Measurements from ENCODE around the gene TSHZ3. TPM values are rescaled to one million over a fixed set of nuclear protein-coding genes. Genes with fewer than 3 reads are reported as not detected.

The TSHZ3 gene, protein sequence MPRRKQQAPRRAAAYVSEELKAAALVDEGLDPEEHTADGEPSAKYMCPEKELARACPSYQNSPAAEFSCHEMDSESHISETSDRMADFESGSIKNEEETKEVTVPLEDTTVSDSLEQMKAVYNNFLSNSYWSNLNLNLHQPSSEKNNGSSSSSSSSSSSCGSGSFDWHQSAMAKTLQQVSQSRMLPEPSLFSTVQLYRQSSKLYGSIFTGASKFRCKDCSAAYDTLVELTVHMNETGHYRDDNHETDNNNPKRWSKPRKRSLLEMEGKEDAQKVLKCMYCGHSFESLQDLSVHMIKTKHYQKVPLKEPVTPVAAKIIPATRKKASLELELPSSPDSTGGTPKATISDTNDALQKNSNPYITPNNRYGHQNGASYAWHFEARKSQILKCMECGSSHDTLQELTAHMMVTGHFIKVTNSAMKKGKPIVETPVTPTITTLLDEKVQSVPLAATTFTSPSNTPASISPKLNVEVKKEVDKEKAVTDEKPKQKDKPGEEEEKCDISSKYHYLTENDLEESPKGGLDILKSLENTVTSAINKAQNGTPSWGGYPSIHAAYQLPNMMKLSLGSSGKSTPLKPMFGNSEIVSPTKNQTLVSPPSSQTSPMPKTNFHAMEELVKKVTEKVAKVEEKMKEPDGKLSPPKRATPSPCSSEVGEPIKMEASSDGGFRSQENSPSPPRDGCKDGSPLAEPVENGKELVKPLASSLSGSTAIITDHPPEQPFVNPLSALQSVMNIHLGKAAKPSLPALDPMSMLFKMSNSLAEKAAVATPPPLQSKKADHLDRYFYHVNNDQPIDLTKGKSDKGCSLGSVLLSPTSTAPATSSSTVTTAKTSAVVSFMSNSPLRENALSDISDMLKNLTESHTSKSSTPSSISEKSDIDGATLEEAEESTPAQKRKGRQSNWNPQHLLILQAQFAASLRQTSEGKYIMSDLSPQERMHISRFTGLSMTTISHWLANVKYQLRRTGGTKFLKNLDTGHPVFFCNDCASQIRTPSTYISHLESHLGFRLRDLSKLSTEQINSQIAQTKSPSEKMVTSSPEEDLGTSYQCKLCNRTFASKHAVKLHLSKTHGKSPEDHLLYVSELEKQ
- total RNA-seq = 25.9 TPM
- polyA plus RNA-seq = 24.7 TPM

DNA sequence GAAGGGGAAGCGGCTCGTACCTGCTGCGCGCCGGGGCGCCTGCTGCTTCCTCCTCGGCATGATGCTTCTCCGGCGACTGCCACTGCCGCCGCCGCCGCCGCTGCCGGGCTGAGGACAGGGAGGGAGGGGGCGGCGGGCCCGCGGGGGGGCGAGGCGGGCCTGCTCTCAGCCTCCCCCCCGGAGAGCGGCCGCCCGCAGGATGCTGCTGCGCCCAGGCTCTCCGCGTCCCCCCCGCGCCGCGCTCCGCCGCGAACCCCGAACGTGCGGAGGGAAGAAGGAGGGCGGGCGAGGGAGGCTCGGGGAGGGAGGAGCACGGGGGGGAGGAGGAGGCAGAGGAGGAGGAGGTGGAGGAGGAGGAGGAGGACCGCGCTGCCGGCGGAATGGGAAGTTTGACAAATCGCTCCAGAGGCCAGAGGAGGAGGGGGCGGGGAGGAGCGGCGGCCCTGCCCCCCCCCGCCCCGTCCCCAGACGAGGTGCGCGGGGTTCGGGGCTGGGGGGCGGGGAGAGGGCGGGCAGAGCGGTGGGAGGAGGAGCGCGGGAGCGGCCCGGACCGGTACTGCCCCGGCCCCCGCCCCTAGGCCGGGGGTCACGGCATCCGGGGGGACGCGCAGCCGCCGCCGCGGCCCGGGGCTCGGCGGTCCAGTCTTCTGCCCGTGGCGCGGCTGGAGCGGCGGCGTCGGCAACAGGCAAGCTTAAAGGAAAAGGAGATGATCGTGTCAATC lies at the start of gene TSHZ3:
TSS of gene TSHZ3 (minus strand) at position 277 of the 722 bp plus-strand sequence. CDS start at position 60, 217 bp downstream.
- under 1% methylated on average over 84 of the region's 86 CpGs for WGBS
- peak within 1 kb of the TSS; percentile 90 for H3K27ac ChIP-seq (ENCODE audit: low read depth)
- peak within 1 kb of the TSS; percentile 89 for H3K4me3 ChIP-seq (ENCODE audit: low read depth, low read length)
- peaks cover 2% of the 10 kb centered on the region for H3K4me1 ChIP-seq (ENCODE audit: insufficient read depth)
- no peaks in the 10 kb centered on the region for H3K36me3 ChIP-seq (ENCODE audit: insufficient read depth)
- no peak for DNase-seq (ENCODE audit: extremely low spot score)

DNA sequence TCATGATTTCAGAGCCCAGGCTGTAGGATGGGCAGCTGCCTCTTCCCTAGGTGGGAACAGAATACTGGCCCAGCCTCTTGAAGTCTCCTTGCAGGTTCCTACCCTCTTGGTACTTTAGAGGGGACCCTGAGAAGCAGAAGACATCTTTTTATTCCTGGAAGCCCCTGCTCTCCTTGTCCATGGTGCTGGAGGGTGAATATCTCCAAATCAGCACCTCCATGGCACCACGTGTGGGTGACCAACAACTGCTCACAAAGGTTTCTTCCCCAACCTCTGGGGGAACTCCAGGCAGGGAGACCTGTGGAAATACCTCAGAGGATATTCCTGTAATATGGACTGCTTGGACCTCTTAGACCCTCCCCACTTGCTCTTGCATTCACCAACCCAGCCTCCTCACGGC lies 48.1 kb upstream of the TSHZ3 start:
- H3K4me1 ChIP-seq (ENCODE audit: insufficient read depth) = no peaks in the 10 kb centered on the region
- 90% methylated on average over 2 of the region's 2 CpGs for WGBS
- no peaks in the 10 kb centered on the region for H3K36me3 ChIP-seq (ENCODE audit: insufficient read depth)
- H3K4me3 ChIP-seq (ENCODE audit: low read depth, low read length) = no peak overlapping the region
- no peak overlapping the region for H3K27ac ChIP-seq (ENCODE audit: low read depth)
- no peak for DNase-seq (ENCODE audit: extremely low spot score)

DNA sequence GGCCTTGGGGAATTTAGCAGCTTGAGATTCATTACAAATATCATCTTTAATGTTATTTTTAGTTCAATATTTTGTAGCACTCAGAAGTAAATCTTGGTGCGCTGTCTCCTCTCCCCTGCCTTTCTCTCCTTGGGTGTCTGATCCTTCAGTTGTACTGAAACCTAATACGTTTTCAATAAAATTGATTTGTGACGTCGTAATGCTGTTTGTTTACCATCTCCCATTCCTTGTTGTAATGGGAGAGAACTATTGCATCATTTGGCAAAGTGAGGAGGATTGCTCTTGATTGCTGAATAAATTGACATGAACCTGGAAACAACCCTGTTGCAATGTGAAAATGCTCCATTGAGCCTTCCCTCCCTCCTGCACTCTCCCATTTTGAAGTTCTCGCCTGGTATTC lies 43.2 kb upstream of the TSHZ3 start:
- no peak for DNase-seq (ENCODE audit: extremely low spot score)
- 67% methylated on average over 5 of the region's 5 CpGs for WGBS
- Histone ChIP-seq H3K4me3 (ENCODE audit: low read depth, low read length) (no peak overlapping the region), H3K36me3 (ENCODE audit: insufficient read depth) (no peaks in the 10 kb centered on the region), H3K27ac (ENCODE audit: low read depth) (no peak overlapping the region), H3K4me1 (ENCODE audit: insufficient read depth) (no peaks in the 10 kb centered on the region)

DNA sequence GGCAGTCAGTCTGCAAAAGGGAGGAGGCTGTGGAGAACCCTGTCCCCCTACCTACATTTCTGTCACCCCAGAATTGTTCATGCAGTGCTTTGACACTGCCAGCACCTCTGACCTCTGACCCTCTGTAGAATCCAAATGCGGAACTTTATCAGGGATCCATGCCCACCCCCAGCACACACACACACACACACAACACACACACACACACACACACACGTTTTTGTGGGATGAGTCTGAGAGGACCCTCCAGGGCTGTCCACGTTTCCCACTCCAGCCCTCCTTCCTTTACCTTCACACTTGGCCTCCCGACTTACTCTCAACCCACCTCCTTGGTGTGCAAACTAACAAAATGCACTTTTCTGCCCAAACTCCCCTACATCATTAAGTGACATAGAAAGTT lies 42.3 kb upstream of the TSHZ3 start:
- no peak overlapping the region for H3K4me3 ChIP-seq (ENCODE audit: low read depth, low read length)
- H3K27ac ChIP-seq (ENCODE audit: low read depth) = no peak overlapping the region
- no peaks in the 10 kb centered on the region for H3K4me1 ChIP-seq (ENCODE audit: insufficient read depth)
- WGBS = 82% methylated on average over 4 of the region's 4 CpGs
- no peak for DNase-seq (ENCODE audit: extremely low spot score)
- H3K36me3 ChIP-seq (ENCODE audit: insufficient read depth) = no peaks in the 10 kb centered on the region

DNA sequence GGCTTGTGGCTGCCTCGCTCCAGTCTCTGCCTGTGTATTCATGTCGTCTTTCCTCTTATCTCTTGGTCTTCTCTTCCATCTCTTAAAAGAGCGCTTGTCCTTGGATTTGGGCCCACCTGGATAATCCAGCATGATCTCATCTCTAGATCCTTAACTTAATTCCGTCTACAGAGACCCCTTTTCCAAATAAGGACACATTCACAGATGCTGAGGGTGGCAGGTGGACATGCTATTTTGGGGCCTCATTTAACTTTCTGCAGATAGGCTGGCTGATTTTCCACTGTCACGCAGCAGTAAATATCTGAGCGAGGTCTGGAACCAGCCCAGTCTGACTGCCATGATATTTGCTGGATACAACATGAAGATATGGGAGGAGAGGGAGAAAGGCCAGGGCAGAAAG lies 41.5 kb upstream of the TSHZ3 start:
- Histone ChIP-seq H3K4me1 (ENCODE audit: insufficient read depth) (no peaks in the 10 kb centered on the region), H3K36me3 (ENCODE audit: insufficient read depth) (no peaks in the 10 kb centered on the region), H3K27ac (ENCODE audit: low read depth) (no peak overlapping the region), H3K4me3 (ENCODE audit: low read depth, low read length) (no peak overlapping the region)
- WGBS = 50% methylated on average over 6 of the region's 6 CpGs
- DNase-seq (ENCODE audit: extremely low spot score) = no peak

DNA sequence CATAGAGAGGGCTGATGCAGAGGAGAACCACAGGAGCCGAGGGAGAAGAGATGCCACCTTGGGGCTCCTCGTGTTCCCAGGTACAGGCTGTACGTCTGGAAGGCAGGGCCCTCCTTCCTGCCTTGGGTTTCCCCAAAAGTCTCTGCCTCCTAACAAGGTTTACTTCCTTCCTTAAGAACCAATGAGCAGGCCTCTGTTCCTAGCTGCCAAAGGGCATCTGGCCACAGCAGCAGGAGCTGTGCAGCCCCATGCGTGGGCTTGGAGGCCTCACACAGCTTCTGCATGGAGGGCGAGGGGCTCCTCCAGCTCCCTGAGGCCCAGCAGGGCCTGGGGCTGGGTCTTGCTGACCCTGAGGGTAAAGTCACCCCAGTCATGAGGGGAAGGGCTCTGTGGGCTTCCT lies 40.6 kb upstream of the TSHZ3 start:
- Histone ChIP-seq H3K36me3 (ENCODE audit: insufficient read depth) (no peaks in the 10 kb centered on the region), H3K4me1 (ENCODE audit: insufficient read depth) (no peaks in the 10 kb centered on the region), H3K4me3 (ENCODE audit: low read depth, low read length) (no peak overlapping the region), H3K27ac (ENCODE audit: low read depth) (no peak overlapping the region)
- WGBS = 97% methylated on average over 5 of the region's 5 CpGs
- DNase-seq (ENCODE audit: extremely low spot score) = no peak

DNA sequence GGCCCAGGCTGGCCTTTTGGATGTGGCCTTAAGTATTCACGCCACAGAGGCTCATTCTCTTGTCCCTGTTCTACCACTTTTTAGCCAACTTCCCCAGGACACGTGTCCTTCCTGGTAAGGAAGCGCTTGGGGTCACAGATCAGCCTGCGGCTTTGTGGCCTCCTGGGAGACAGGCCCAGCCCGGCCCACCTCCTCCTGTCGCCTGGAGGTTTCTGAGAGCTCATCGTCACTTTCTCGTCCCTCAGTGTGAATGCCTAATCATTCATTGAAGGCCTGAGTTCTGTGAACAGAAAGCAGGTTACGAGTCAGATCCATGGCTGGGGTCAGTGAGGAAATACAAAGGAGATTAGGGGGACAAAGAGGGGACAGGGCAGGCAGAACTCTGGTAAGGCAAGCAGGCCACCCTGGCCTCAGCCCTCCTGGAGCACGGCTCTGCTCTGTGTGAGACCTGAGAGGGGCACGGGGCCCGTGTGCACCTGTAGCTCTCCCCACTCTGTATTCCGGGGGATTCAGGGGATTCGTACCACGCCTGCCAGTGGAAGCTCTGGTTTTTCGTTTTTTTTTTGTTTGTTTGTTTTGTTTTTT lies 38.6 kb upstream of the TSHZ3 start:
- DNase-seq (ENCODE audit: extremely low spot score) = no peak
- Histone ChIP-seq H3K4me1 (ENCODE audit: insufficient read depth) (no peaks in the 10 kb centered on the region), H3K27ac (ENCODE audit: low read depth) (no peak overlapping the region), H3K4me3 (ENCODE audit: low read depth, low read length) (no peak overlapping the region), H3K36me3 (ENCODE audit: insufficient read depth) (no peaks in the 10 kb centered on the region)
- 90% methylated on average over 16 of the region's 16 CpGs for whole genome bisulfite sequencing

DNA sequence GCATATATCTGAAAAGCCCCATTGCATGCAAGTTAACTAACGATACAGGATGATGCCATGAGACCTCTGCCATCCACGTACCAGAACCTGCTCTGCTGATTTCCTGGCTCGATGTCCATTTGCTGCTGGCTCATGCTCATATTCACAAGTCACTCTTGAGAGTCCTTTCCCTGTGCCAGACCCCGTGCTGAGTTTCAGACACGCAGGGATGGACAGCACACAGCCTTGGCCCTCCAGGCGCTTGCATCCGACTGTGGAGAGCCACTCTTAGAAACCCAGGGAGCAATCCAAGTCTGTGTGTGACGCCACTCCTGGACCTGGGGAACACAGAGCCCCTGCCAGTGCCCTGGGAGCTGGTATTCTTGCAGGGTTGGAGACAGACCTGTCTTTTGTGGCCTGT lies 37.6 kb upstream of the TSHZ3 start:
- H3K36me3 ChIP-seq (ENCODE audit: insufficient read depth) = no peaks in the 10 kb centered on the region
- WGBS = 92% methylated on average over 8 of the region's 8 CpGs
- H3K27ac ChIP-seq (ENCODE audit: low read depth) = no peak overlapping the region
- DNase-seq (ENCODE audit: extremely low spot score) = no peak
- H3K4me1 ChIP-seq (ENCODE audit: insufficient read depth) = no peaks in the 10 kb centered on the region
- H3K4me3 ChIP-seq (ENCODE audit: low read depth, low read length) = no peak overlapping the region

DNA sequence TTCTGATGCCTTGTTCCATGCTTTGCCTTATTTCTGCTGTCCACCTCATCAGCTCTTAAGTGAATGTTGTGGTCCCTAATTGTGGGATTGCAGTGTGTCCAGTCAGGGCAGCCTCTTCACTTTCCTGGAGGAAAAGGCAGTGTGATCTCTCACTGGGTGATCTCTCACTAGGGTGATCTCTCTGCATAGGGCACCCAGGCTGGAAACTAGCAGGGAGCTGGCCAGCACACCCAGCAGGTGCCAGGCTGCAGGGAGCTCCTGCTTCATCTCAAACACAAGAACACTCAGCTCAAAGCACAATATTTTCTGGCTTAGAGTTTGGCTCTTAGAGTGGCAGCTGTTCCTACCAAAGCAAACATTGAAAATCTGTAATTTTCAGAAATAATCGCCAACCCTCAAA lies 36.5 kb upstream of the TSHZ3 start:
- H3K27ac ChIP-seq (ENCODE audit: low read depth) = no peak overlapping the region

DNA sequence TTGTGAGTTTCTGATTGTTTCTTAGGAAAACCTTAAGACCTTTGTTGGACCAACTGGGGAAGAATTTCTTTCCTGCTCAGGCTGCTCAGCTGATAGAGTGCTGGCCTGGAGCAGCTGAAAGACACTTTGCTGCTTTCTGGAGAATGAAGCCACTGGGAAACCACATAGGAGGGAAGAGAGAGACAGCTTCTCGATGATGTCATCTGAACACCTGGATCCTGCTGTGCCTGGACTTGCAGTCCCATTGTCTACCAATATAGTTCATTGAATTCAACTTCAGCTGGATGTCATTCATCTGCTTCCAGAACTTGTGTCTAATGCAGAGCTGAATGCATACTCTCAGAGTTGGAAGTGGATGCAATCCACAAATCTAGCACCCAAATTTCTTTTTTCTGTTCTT lies 34.3 kb upstream of the TSHZ3 start:
- Histone ChIP-seq H3K4me1 (ENCODE audit: insufficient read depth) (no peaks in the 10 kb centered on the region), H3K4me3 (ENCODE audit: low read depth, low read length) (no peak overlapping the region), H3K27ac (ENCODE audit: low read depth) (no peak overlapping the region), H3K36me3 (ENCODE audit: insufficient read depth) (no peaks in the 10 kb centered on the region)
- WGBS = 95% methylated on average over 1 of the region's 1 CpG
- DNase-seq (ENCODE audit: extremely low spot score) = no peak

More for the DNA sequence above, 36.5 kb upstream of the TSHZ3 start:
- Histone ChIP-seq H3K36me3 (ENCODE audit: insufficient read depth) (no peaks in the 10 kb centered on the region), H3K4me3 (ENCODE audit: low read depth, low read length) (no peak overlapping the region), H3K4me1 (ENCODE audit: insufficient read depth) (no peaks in the 10 kb centered on the region)
- no peak for DNase-seq (ENCODE audit: extremely low spot score)
- WGBS = 61% methylated on average over 1 of the region's 1 CpG

DNA sequence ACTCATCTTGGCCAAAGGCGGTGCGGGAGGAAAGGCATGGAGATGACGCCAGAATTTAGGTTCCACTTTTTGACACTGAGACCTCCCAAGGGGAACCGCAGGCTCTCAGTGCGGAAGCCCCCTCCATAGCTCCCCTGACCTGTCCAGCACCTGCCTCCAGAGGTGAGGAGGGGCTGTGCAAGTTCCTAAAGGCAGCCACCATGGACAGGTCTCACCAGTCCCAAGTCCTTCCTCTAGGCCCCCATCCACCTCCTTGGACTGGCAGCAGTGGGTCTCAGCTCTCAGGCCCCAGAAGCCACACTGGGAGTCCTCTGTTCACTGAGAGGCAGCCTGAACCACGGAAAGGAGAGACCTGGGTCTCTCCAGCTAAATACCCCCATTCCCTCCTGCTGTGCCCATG lies 31.6 kb upstream of the TSHZ3 start:
- WGBS = 95% methylated on average over 6 of the region's 6 CpGs
- H3K4me1 ChIP-seq (ENCODE audit: insufficient read depth) = no peaks in the 10 kb centered on the region
- DNase-seq (ENCODE audit: extremely low spot score) = no peak
- no peaks in the 10 kb centered on the region for H3K36me3 ChIP-seq (ENCODE audit: insufficient read depth)
- H3K4me3 ChIP-seq (ENCODE audit: low read depth, low read length) = no peak overlapping the region
- H3K27ac ChIP-seq (ENCODE audit: low read depth) = no peak overlapping the region

DNA sequence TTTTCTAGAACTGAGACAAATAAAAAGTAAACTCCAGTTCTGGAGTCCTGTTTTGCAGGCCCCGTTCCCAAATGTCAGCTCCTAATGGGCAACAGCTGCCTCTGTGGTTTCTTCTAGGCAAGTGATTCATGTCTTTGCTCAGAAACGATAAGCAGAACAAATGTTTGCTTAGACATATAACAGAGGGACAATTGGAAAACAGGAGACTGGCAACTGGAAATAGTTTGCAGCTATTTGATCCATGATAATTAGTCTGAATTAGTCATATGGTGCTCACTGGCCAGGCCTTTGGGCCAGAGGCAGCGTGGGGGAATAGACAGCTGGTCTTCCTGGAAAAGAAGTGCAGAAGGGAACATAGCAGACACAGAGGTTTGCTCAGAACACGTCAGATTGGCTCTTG lies 29.2 kb upstream of the TSHZ3 start:
- Histone ChIP-seq H3K4me1 (ENCODE audit: insufficient read depth) (no peaks in the 10 kb centered on the region), H3K36me3 (ENCODE audit: insufficient read depth) (no peaks in the 10 kb centered on the region), H3K27ac (ENCODE audit: low read depth) (peak overlapping the region; percentile 4), H3K4me3 (ENCODE audit: low read depth, low read length) (no peak overlapping the region)
- 28% methylated on average over 4 of the region's 4 CpGs for WGBS
- DNase-seq (ENCODE audit: extremely low spot score) = no peak

DNA sequence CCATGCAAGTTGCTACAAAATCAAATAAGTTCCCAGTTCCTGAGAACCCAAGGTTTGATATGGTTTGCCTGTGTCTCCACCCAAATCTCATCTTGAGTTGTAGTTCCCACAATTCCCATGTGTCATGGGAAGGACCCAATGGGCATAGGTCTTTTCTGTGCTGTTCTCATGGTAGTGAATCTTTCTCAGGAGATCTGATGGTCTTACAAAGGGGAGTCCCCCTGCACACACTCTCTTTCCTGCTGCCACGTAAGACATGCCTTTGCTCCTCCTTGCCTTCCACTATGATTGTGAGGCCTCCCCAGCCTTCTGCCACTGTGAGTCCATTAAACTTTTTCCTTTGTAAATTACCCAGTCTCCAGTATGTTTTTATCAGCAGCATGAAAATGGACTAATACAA lies 28.5 kb upstream of the TSHZ3 start:
- H3K27ac ChIP-seq (ENCODE audit: low read depth) = no peak overlapping the region
- H3K4me1 ChIP-seq (ENCODE audit: insufficient read depth) = no peaks in the 10 kb centered on the region
- WGBS = 64% methylated on average over 1 of the region's 1 CpG
- DNase-seq (ENCODE audit: extremely low spot score) = no peak
- no peak overlapping the region for H3K4me3 ChIP-seq (ENCODE audit: low read depth, low read length)
- H3K36me3 ChIP-seq (ENCODE audit: insufficient read depth) = no peaks in the 10 kb centered on the region

All from urinary bladder (tissue), 4 donors.